WTC11 (cell line): Measurements from ENCODE around the gene FNDC5. TPM values are rescaled to one million over a fixed set of nuclear protein-coding genes. Genes with fewer than 3 reads are reported as not detected.

Source experiments
- ATAC-seq: fragments of 200-7000 bp; cut with Tn5 transposase; 2 replicates; pipeline ENCODE4 v1.10.0; 2021; ENCODE audit warnings: mild to moderate bottlenecking, moderate library complexity
- CTCF ChIA-PET: fragments of 300-600 bp; sonication (Branson Sonifier 250); formaldehyde crosslinking; loops from one replicate; lab custom pipeline; 2021; ENCODE audit warnings: antibody characterized with exemption; lab: Charles Lee
- POLR2A ChIA-PET: fragments of 350-600 bp; sonication (Branson Sonifier 250); formaldehyde crosslinking; loops from one replicate; lab custom pipeline; 2021; ENCODE audit warnings: antibody characterized with exemption; lab: Charles Lee
- DNase-seq: peaks from one replicate; pipeline ENCODE4 v3.0.0; 2021; ENCODE audit warnings: low spot score
- H3K27ac Mint-ChIP-seq: 2 replicates; pipeline ENCODE4 v1.8.0; 2021; ENCODE audit warnings: mixed read lengths
- H3K27me3 Mint-ChIP-seq: 2 replicates; pipeline ENCODE4 v1.8.0; 2021; ENCODE audit warnings: low read depth, mild to moderate bottlenecking, moderate library complexity, mixed read lengths
- H3K36me3 Mint-ChIP-seq: 2 replicates; pipeline ENCODE4 v1.8.0; 2021; ENCODE audit warnings: mixed read lengths
- H3K4me1 Mint-ChIP-seq: 2 replicates; pipeline ENCODE4 v1.8.0; 2022; ENCODE audit warnings: mixed read lengths
- H3K4me3 Mint-ChIP-seq: 2 replicates; pipeline ENCODE4 v1.8.0; 2021; ENCODE audit warnings: mild to moderate bottlenecking, moderate library complexity, mixed read lengths
- H3K9me3 Mint-ChIP-seq: 2 replicates; pipeline ENCODE4 v1.8.0; 2021; ENCODE audit warnings: mixed read lengths
- CREM ChIP-seq: sonication (generic); formaldehyde crosslinking; IDR thresholded peaks from 2 replicates; pipeline ENCODE4 v1.8.1; 2022; ENCODE audit warnings: mild to moderate bottlenecking, missing genetic modification reagents, moderate library complexity
- GABPB1 ChIP-seq: sonication (generic); formaldehyde crosslinking; IDR thresholded peaks from 2 replicates; pipeline ENCODE4 v1.8.1; 2023; ENCODE audit warnings: mild to moderate bottlenecking, missing genetic modification reagents
- NR2C2 ChIP-seq: sonication (generic); formaldehyde crosslinking; IDR thresholded peaks from 2 replicates; pipeline ENCODE4 v1.8.0; 2022; ENCODE audit warnings: mild to moderate bottlenecking, missing genetic modification reagents
- PRRX2 ChIP-seq: fragments of 250-450 bp; sonication (Bioruptor Pico); IDR thresholded peaks from 2 replicates; pipeline ENCODE4 v1.8.0; 2021; ENCODE audit warnings: mild to moderate bottlenecking
- TCF7 ChIP-seq: sonication (generic); formaldehyde crosslinking; IDR thresholded peaks from 2 replicates; pipeline ENCODE4 v1.8.0; 2022; ENCODE audit warnings: mild to moderate bottlenecking, low read depth, missing genetic modification reagents, moderate library complexity
- TP53 ChIP-seq: sonication (generic); formaldehyde crosslinking; IDR thresholded peaks from 2 replicates; pipeline ENCODE4 v1.8.1; 2023; ENCODE audit warnings: mild to moderate bottlenecking, missing genetic modification reagents
- ZNF219 ChIP-seq: sonication (generic); formaldehyde crosslinking; IDR thresholded peaks from 2 replicates; pipeline ENCODE4 v1.8.0; 2023; ENCODE audit warnings: missing genetic modification reagents, mild to moderate bottlenecking, borderline replicate concordance
- total RNA-seq: library from RNA; stranded (reverse); gene quantifications from 3 replicates; pipeline ENCODE4 v1.2.3, GENCODE V29; 2021
- TF ChIP-seq, protein P1 (sequence below): sonication (generic); formaldehyde crosslinking; IDR thresholded peaks from 2 replicates; pipeline ENCODE4 v1.8.0; 2022; ENCODE audit warnings: mild to moderate bottlenecking, missing genetic modification reagents
- TF ChIP-seq, protein P2 (sequence below): fragments of 250-450 bp; sonication (Bioruptor Pico); IDR thresholded peaks from 2 replicates; pipeline ENCODE4 v1.9.0; 2021; ENCODE audit warnings: mild to moderate bottlenecking
- TF ChIP-seq, protein P3 (sequence below): sonication (generic); formaldehyde crosslinking; IDR thresholded peaks from 2 replicates; pipeline ENCODE4 v1.8.0; 2023; ENCODE audit warnings: missing genetic modification reagents, mild to moderate bottlenecking, borderline replicate concordance
- TF ChIP-seq, protein P4 (sequence below): sonication (generic); formaldehyde crosslinking; IDR thresholded peaks from 2 replicates; pipeline ENCODE4 v1.8.1; 2023; ENCODE audit warnings: mild to moderate bottlenecking, missing genetic modification reagents
- TF ChIP-seq, protein P5 (sequence below): fragments of 250-450 bp; sonication (Bioruptor Pico); IDR thresholded peaks from 2 replicates; pipeline ENCODE4 v2.1.2; 2022; ENCODE audit warnings: mild to moderate bottlenecking, moderate library complexity

The FNDC5 gene
- total RNA-seq, 1 experiment from 2014 or later = 1.2 TPM

DNA sequence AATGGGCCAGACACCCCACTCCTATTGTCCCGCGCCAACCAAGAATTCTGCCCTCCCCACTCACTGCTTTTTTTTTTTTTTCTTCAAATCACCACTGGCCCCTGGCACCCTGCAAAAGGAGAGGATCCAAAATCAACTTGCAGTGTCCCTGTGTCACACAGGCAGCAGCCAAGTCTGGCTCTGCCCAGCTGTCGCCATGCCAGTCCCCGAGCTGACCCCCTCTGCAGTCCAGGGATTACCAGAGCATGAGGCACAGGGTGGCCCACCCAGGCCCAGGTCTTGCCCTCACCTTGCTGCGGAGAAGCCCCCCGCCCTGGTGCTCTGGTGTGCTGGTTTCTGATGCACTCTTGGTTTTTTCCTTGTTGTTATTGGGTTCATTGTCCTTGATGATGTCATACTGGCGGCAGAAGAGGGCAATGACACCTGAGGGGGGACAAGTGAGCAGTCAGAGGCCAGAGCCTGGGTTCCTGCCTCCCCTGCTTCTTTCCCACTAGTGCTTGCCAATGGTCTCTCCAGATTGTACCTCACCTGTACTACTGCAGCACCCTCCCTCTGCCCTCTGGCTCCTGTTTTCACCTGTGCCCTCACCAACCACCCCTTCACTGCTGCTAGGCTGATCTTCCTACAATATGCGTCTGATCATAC, 6.2 kb downstream of the FNDC5 start (continued):
- TF ChIP-seq, protein P1, sequence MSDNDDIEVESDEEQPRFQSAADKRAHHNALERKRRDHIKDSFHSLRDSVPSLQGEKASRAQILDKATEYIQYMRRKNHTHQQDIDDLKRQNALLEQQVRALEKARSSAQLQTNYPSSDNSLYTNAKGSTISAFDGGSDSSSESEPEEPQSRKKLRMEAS (CRISPR knock-in tag) = no peak
- TF ChIP-seq, protein P2, sequence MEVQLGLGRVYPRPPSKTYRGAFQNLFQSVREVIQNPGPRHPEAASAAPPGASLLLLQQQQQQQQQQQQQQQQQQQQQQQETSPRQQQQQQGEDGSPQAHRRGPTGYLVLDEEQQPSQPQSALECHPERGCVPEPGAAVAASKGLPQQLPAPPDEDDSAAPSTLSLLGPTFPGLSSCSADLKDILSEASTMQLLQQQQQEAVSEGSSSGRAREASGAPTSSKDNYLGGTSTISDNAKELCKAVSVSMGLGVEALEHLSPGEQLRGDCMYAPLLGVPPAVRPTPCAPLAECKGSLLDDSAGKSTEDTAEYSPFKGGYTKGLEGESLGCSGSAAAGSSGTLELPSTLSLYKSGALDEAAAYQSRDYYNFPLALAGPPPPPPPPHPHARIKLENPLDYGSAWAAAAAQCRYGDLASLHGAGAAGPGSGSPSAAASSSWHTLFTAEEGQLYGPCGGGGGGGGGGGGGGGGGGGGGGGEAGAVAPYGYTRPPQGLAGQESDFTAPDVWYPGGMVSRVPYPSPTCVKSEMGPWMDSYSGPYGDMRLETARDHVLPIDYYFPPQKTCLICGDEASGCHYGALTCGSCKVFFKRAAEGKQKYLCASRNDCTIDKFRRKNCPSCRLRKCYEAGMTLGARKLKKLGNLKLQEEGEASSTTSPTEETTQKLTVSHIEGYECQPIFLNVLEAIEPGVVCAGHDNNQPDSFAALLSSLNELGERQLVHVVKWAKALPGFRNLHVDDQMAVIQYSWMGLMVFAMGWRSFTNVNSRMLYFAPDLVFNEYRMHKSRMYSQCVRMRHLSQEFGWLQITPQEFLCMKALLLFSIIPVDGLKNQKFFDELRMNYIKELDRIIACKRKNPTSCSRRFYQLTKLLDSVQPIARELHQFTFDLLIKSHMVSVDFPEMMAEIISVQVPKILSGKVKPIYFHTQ (CRISPR knock-in tag) = no peak
- no peak for TF ChIP-seq GABPB1

DNA sequence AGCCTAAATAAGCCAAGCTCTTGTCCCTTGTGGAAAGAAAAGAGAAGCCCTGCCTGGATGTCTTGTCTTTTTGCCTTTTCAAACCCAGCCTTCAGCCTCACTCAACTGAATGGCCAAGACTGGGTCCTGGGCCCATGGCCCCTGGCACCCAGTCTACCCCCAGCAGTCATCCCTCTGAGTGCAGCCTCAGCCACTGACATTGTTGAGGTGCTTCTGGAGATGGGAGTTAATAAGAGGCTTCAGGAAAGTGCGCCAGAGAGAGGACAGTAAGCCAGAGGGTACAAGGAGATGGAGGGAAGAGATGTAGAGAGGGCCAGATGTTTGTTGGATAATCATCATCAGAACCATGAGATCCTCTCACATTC, 6.8 kb downstream of the FNDC5 start:
- TF ChIP-seq, protein P1 (CRISPR knock-in tag) = no peak
- TF ChIP-seq NR2C2 (CRISPR knock-in tag) = no peak
- no peak for TF ChIP-seq CREM
- TF ChIP-seq, protein P3, sequence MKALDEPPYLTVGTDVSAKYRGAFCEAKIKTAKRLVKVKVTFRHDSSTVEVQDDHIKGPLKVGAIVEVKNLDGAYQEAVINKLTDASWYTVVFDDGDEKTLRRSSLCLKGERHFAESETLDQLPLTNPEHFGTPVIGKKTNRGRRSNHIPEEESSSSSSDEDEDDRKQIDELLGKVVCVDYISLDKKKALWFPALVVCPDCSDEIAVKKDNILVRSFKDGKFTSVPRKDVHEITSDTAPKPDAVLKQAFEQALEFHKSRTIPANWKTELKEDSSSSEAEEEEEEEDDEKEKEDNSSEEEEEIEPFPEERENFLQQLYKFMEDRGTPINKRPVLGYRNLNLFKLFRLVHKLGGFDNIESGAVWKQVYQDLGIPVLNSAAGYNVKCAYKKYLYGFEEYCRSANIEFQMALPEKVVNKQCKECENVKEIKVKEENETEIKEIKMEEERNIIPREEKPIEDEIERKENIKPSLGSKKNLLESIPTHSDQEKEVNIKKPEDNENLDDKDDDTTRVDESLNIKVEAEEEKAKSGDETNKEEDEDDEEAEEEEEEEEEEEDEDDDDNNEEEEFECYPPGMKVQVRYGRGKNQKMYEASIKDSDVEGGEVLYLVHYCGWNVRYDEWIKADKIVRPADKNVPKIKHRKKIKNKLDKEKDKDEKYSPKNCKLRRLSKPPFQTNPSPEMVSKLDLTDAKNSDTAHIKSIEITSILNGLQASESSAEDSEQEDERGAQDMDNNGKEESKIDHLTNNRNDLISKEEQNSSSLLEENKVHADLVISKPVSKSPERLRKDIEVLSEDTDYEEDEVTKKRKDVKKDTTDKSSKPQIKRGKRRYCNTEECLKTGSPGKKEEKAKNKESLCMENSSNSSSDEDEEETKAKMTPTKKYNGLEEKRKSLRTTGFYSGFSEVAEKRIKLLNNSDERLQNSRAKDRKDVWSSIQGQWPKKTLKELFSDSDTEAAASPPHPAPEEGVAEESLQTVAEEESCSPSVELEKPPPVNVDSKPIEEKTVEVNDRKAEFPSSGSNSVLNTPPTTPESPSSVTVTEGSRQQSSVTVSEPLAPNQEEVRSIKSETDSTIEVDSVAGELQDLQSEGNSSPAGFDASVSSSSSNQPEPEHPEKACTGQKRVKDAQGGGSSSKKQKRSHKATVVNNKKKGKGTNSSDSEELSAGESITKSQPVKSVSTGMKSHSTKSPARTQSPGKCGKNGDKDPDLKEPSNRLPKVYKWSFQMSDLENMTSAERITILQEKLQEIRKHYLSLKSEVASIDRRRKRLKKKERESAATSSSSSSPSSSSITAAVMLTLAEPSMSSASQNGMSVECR (CRISPR knock-in tag) = no peak
- no peak for TF ChIP-seq ZNF219 (CRISPR knock-in tag)
- TF ChIP-seq TP53 = no peak
- TF ChIP-seq GABPB1 = no peak
- no peak for TF ChIP-seq PRRX2
- no peak for TF ChIP-seq TCF7 (CRISPR knock-in tag)
- TF ChIP-seq, protein P4, sequence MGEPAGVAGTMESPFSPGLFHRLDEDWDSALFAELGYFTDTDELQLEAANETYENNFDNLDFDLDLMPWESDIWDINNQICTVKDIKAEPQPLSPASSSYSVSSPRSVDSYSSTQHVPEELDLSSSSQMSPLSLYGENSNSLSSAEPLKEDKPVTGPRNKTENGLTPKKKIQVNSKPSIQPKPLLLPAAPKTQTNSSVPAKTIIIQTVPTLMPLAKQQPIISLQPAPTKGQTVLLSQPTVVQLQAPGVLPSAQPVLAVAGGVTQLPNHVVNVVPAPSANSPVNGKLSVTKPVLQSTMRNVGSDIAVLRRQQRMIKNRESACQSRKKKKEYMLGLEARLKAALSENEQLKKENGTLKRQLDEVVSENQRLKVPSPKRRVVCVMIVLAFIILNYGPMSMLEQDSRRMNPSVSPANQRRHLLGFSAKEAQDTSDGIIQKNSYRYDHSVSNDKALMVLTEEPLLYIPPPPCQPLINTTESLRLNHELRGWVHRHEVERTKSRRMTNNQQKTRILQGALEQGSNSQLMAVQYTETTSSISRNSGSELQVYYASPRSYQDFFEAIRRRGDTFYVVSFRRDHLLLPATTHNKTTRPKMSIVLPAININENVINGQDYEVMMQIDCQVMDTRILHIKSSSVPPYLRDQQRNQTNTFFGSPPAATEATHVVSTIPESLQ (CRISPR knock-in tag) = no peak
- TF ChIP-seq, protein P5, sequence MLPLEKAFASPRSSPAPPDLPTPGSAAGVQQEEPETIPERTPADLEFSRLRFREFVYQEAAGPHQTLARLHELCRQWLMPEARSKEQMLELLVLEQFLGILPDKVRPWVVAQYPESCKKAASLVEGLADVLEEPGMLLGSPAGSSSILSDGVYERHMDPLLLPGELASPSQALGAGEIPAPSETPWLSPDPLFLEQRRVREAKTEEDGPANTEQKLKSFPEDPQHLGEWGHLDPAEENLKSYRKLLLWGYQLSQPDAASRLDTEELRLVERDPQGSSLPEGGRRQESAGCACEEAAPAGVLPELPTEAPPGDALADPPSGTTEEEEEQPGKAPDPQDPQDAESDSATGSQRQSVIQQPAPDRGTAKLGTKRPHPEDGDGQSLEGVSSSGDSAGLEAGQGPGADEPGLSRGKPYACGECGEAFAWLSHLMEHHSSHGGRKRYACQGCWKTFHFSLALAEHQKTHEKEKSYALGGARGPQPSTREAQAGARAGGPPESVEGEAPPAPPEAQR (CRISPR knock-in tag) = no peak
- H3K4me1 Mint-ChIP-seq = no peaks in the 10 kb centered on the region; the same call in 1 of the 2 replicates
- ATAC-seq (no peak), DNase-seq (no peak)
- H3K4me3 Mint-ChIP-seq = no peak overlapping the region
- no peaks in the 10 kb centered on the region for H3K9me3 Mint-ChIP-seq
- CTCF ChIA-PET = interaction anchor here (1.1 to 2.8 kb wide), 2 partner anchors 9 to 12 kb away, joined by 5 to 14 read pairs; no protein-coding TSS in a partner anchor
- peaks cover 10% of the 10 kb centered on the region for H3K27me3 Mint-ChIP-seq
- POLR2A ChIA-PET = no interaction called here
- H3K27ac Mint-ChIP-seq = no peak overlapping the region
- H3K36me3 Mint-ChIP-seq = peaks cover 6% of the 10 kb centered on the region
